KG1 (cell line): ENCODE measurements around the gene COQ8B.
"Not testable (repeated sequence)": the region's sequence is repeated elsewhere in the genome, so short reads cannot be mapped to it uniquely, and the experiment has no call there.

Experiments used
- DNase-seq: peaks from one replicate; lab custom pipeline; 2025; lab: John Stamatoyannopoulos, UW

The COQ8B gene

GRCh38 chr19:40742477-40742876 lies 25.8 kb upstream of the COQ8B start:
- DNase-seq, result no peak

- DNase-seq, result no peak
Observed at GRCh38 chr19:40741527-40742390, 25.1 kb upstream of the COQ8B start.

GRCh38 chr19:40740747-40741146 lies 24.1 kb upstream of the COQ8B start:
- no peak for DNase-seq

- DNase-seq, result no peak
Observed at GRCh38 chr19:40739871-40740703, 23.4 kb upstream of the COQ8B start.

- no peak for DNase-seq
Observed at GRCh38 chr19:40739030-40739839, 22.5 kb upstream of the COQ8B start.

GRCh38 chr19:40737102-40737644 lies 20.5 kb upstream of the COQ8B start:
- DNase-seq, result no peak

GRCh38 chr19:40736661-40737060 lies 20.0 kb upstream of the COQ8B start:
- no peak for DNase-seq

GRCh38 chr19:40735013-40735771 lies 18.5 kb upstream of the COQ8B start:
- DNase-seq, result no peak

- DNase-seq, result no peak
Observed at GRCh38 chr19:40733149-40733548, 16.5 kb upstream of the COQ8B start.

- DNase-seq, result not testable (repeated sequence)
Observed at GRCh38 chr19:40732304-40732703, 15.6 kb upstream of the COQ8B start.

GRCh38 chr19:40730065-40730464 lies 13.4 kb upstream of the COQ8B start:
- not testable (repeated sequence) for DNase-seq

GRCh38 chr19:40726279-40726678 lies 9.6 kb upstream of the COQ8B start:
- no peak for DNase-seq

- DNase-seq, result no peak
Observed at GRCh38 chr19:40724855-40725254, 8.2 kb upstream of the COQ8B start.

- no peak for DNase-seq
Observed at GRCh38 chr19:40724315-40724714, 7.6 kb upstream of the COQ8B start.

GRCh38 chr19:40723661-40724254 lies 7.1 kb upstream of the COQ8B start:
- DNase-seq, result no peak

GRCh38 chr19:40721936-40722661 lies 5.4 kb upstream of the COQ8B start:
- no peak for DNase-seq

GRCh38 chr19:40721140-40721486 lies 4.4 kb upstream of the COQ8B start:
- DNase-seq, result no peak

GRCh38 chr19:40719414-40719894 lies 2.8 kb upstream of the COQ8B start:
- DNase-seq, result no peak

GRCh38 chr19:40718774-40719391 lies 2.2 kb upstream of the COQ8B start:
- DNase-seq, result no peak
